K562 treated with DMSO at 1 percent for 12 hours (cell line): ENCODE data around the gene PXYLP1. TPM values are rescaled to one million over a fixed set of nuclear protein-coding genes. Genes with fewer than 3 reads are reported as not detected.

ENCODE experiments used
- total RNA-seq: library from RNA; unstranded; fragments of 300-600 nt; gene quantifications from 2 replicates; pipeline ENCODE4 v1.2.3, GENCODE V29; 2022; ENCODE audit not compliant: insufficient read depth

PXYLP1 gene
- 0.32 and 1.7 TPM in 2 replicates for total RNA-seq

GRCh38 chr3:141231101-141231951, at the start of gene PXYLP1:
Gene PXYLP1 (plus strand): TSS chr3:141231825. CDS start chr3:141260176, 28,351 bp downstream.

Other genes starting within 250 kb of the PXYLP1 start
- gene SPSB4, start 180.5 kb upstream of the PXYLP1 start, total RNA-seq = not detected in 2 replicates
- 3.9 and 25.5 TPM in 2 replicates for gene ZBTB38, start 136.7 kb downstream of the PXYLP1 start, total RNA-seq